ENCODE results near the gene TOM1L2.

DNA sequence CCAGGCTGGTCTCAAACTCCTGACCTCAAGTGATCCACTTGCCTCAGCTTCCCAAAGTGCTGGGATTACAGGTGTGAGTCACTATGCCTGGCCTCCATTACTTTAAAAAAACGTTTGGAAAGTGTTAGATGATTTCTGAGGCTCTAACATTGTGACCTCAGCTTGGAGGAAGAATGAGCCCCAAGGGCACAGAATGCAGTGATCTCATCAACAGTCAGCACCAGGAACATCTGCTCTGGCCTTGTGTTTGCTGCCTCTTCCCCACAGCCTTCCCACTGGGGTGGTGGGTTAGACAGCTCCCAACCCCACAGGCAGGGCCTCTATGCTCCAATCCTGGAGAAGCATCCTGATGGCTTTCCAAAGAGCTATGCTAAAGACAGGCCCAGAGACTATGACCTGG is 97.7 kb downstream of the TOM1L2 start:
- TF ChIP-seq CTCF (IDR thresholded peaks at IDR 0.05) (no peak), POLR2A (IDR thresholded peaks at IDR 0.05) (no peak)
